Measurements from ENCODE around the gene CCDC88C. TPM values are rescaled to one million over a fixed set of nuclear protein-coding genes. Genes with fewer than 3 reads are reported as not detected.

Gene CCDC88C
- total RNA-seq, 2 donors from 2014 or later = 103 to 175 TPM

DNA sequence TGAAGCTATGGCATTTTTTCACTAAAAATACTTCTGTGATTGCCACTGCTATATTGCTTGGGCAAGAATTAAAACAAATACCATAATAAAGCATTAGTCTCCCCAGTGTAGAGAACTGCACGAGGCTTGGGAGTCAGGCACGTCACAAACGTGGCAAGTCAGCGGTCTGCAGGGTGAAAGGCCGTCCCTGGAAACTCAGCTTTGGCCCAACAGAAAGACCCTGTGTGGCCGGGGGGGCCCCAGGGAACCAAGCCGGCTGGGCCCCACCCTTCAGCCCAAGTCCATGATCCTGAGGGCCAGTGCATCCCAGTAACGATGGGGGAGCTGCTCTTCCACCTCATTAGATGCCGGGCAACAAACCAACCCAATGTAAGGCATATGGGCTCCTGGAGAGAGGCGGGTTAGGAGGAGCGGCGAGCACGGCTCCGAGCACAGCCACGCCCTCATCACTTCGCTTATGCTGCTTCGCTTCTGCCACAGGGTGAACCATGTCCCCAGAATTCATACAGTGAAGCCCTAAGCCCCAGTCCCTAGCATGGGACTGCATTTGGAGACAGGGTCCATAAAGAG, 122.3 kb downstream of the CCDC88C start:
- H3K4me1 Mint-ChIP-seq (ENCODE audit: low read depth in 2 of 2) = peaks cover 13 to 26% of the 10 kb centered on the region in 2 donors
- no peak overlapping the region for H3K4me3 Mint-ChIP-seq
- ATAC-seq = no peak
- DNase-seq (ENCODE audit: low spot score) = no peak
- no peaks in the 10 kb centered on the region for H3K27me3 Mint-ChIP-seq
- no peak overlapping the region for H3K27ac Mint-ChIP-seq
- peaks cover 17% of the 10 kb centered on the region for H3K36me3 Mint-ChIP-seq
- H3K9me3 Mint-ChIP-seq = no peaks in the 10 kb centered on the region

DNA sequence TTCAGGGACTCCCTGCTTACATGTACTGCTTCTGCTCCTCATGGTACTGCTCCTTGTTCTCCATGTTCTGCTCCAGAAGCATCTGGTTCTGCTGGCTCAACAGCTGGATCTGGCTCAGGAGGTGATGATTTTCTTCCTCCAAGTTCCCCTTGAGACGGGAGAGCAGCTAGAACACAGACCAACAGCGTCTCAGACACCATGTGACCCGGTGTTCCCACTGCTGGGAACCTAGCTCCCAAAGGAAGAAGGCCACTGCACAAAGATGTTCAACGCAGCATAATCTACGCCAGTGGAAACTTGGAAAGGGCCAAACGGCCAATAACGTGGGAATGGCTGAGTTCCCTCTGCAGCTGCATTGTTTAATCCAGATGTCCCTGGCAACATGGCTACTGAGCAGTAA, 123.5 kb downstream of the CCDC88C start:
- peaks cover 17% of the 10 kb centered on the region for H3K36me3 Mint-ChIP-seq
- H3K9me3 Mint-ChIP-seq = no peaks in the 10 kb centered on the region
- H3K4me3 Mint-ChIP-seq = no peak overlapping the region
- peaks cover 12 to 26% of the 10 kb centered on the region in 2 donors for H3K4me1 Mint-ChIP-seq (ENCODE audit: low read depth in 2 of 2)
- H3K27ac Mint-ChIP-seq = peak overlapping the region; percentile 71 to 95
- DNase-seq (ENCODE audit: low spot score) (no peak), ATAC-seq (no peak)
- no peaks in the 10 kb centered on the region for H3K27me3 Mint-ChIP-seq

DNA sequence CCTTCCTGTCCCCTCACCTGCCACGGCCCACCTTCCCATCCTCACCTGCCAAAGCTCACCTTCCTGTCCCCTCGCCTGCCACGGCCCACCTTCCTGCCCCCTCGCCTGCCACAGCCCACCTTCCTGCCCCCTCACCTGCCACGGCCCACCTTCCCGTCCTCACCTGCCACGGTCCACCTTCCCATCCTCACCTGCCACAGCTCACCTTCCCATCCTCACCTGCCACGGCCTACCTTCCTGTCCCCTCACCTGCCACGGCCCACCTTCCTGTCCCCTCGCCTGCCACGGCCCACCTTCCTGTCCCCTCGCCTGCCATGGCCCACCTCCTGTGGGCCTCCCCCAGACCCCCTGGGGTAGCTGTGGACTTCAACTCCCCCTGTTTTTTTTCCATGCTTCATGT, 124.3 kb downstream of the CCDC88C start:
- DNase-seq (ENCODE audit: low spot score) = peak; percentile 56
- ATAC-seq = no peak
- Mint-ChIP-seq H3K36me3 (peaks cover 10% of the 10 kb centered on the region), H3K4me1 (ENCODE audit: low read depth in 2 of 2) (peaks cover 12 to 23% of the 10 kb centered on the region in 2 donors), H3K4me3 (no peak overlapping the region), H3K9me3 (no peaks in the 10 kb centered on the region), H3K27ac (peak overlapping the region; percentile 71 to 95), H3K27me3 (no peaks in the 10 kb centered on the region)

DNA sequence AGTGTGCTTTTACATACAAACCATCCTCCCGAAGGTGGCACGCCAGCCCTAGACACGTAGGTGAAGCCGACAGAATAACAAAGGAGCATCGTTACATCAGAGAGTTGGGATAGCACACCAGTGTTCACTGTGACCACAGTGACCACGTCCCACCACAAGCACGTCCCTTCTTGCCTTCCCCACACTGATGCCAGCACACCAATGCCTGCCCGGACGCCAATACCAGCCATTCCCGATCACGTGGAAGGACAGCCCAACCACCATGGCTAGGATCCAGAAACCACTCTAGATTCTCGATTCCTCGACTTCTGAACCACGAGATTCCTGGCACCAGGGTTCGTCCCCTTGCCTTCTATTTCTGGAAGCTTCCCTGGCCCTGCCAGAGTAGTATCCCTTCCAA, 125.1 kb downstream of the CCDC88C start:
- DNase-seq (ENCODE audit: low spot score) = peak; percentile 59
- no peak overlapping the region for H3K4me3 Mint-ChIP-seq
- peaks cover 7% of the 10 kb centered on the region for H3K36me3 Mint-ChIP-seq
- peak overlapping the region; percentile 71 to 95 for H3K27ac Mint-ChIP-seq
- peaks cover 12 to 23% of the 10 kb centered on the region in 2 donors for H3K4me1 Mint-ChIP-seq (ENCODE audit: low read depth in 2 of 2)
- no peaks in the 10 kb centered on the region for H3K9me3 Mint-ChIP-seq
- H3K27me3 Mint-ChIP-seq = no peaks in the 10 kb centered on the region
- peak; percentile 47 to 53 for ATAC-seq

DNA sequence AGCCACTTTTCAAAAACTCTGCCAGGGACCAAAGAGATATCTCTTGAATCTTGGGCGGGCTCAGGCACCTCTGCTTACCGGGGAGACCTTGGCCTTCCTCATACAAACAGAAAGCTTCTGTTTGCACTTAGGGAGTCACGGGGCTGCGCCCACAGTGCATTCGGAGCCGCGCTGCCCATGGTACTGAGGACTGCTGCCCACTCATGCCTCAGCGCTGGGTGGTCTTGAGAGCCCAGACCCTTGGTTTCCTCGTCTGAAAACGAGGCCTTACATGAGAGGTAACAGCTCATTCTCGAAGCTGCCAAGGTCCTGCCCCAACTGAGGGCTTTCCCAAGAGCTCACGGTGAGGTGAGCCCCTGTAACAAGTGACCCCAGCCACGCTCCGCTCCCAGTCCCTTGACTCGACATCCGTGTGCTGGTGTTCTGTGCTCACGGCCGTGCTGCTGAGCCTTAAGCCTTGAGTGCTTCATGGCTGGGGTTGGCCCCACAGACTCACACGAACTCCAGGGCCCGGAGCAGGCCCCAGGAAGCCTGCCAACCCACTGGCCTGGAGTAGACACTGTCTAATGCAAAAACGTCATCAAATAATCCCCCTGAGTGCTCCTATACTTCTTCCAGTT, 125.7 kb downstream of the CCDC88C start:
- Mint-ChIP-seq H3K4me1 (ENCODE audit: low read depth in 2 of 2) (peaks cover 12 to 23% of the 10 kb centered on the region in 2 donors), H3K4me3 (no peak overlapping the region), H3K36me3 (peaks cover 6% of the 10 kb centered on the region), H3K27me3 (no peaks in the 10 kb centered on the region), H3K9me3 (no peaks in the 10 kb centered on the region), H3K27ac (peak overlapping the region; percentile 71 to 95)
- ATAC-seq = no peak
- peak; percentile 39 for DNase-seq (ENCODE audit: low spot score)

DNA sequence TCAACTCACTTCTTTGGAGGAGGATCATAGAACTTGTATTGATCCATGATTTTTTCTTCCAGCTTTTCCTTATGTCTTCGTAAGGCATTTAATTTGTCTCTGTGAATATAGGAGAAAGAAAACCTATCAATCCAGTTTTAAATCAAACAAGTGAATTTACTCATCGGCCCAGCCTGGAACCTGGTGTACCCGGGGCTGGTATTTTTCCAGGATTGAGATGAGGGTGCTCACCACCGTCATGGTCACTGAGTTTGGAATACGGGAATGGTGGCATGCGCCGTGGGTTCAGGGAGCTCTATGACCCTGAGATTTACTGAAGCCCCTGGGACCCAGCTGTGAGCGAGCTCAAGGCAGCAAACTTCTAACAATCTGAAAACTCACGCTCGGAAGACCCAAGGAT, 126.6 kb downstream of the CCDC88C start:
- ATAC-seq (no peak), DNase-seq (ENCODE audit: low spot score) (peak; percentile 39)
- H3K4me1 Mint-ChIP-seq (ENCODE audit: low read depth in 2 of 2) = peaks cover 19 to 25% of the 10 kb centered on the region in 2 donors
- no peaks in the 10 kb centered on the region for H3K9me3 Mint-ChIP-seq
- H3K27ac Mint-ChIP-seq = peak overlapping the region in 1 of 2 donors; percentile 43
- H3K36me3 Mint-ChIP-seq = peaks cover 12% of the 10 kb centered on the region
- no peaks in the 10 kb centered on the region for H3K27me3 Mint-ChIP-seq
- no peak overlapping the region for H3K4me3 Mint-ChIP-seq

DNA sequence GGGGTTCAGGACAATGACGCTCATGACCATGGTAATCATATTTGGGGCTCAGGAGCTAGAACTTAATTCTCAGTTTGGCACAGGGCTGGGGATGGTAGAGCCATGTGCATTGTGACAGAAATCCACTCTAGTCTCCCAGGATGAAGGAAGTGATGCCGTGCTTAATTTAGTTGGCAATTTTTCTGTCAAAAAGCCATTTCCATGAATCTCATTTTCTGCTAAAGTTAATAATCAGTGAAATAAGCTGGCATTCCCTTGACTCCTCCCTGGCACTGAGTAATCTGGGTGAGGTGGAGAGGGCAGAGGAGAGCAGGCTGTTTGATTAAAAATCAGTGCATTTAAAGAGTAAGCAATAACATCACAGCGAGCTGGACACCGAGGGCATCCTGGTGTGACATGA, 128.2 kb downstream of the CCDC88C start:
- Mint-ChIP-seq H3K27ac (peak overlapping the region in 1 of 2 donors; percentile 37), H3K27me3 (no peaks in the 10 kb centered on the region), H3K9me3 (no peaks in the 10 kb centered on the region), H3K36me3 (peaks cover 22% of the 10 kb centered on the region), H3K4me3 (no peak overlapping the region), H3K4me1 (ENCODE audit: low read depth in 2 of 2) (peaks cover 32 to 36% of the 10 kb centered on the region in 2 donors)
- no peak for ATAC-seq
- DNase-seq (ENCODE audit: low spot score) = no peak

DNA sequence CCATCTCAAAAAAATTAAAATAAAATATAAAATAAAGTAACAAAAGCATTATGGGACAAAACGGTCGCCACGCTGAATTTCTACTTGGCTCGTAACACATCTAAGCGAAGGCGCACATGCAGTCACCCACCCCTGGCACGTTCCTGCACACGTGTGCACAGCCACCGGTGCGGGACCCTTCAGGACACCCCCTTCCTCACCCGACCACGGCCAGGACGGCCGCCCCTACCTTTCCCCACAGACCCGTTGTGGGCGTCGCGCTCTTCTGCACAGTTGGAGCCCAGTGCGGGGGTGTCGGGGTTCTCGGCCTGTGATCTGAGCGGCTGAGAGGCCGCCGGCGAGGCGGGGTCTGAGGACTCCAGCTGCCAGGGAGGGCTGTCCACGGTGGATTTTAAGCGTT, 128.7 kb downstream of the CCDC88C start:
- DNase-seq (ENCODE audit: low spot score) (peak; percentile 40), ATAC-seq (no peak)
- Mint-ChIP-seq H3K4me1 (ENCODE audit: low read depth in 2 of 2) (peaks cover 37 to 38% of the 10 kb centered on the region in 2 donors), H3K9me3 (no peaks in the 10 kb centered on the region), H3K36me3 (peaks cover 27% of the 10 kb centered on the region), H3K4me3 (no peak overlapping the region), H3K27me3 (no peaks in the 10 kb centered on the region), H3K27ac (peak overlapping the region in 1 of 2 donors; percentile 37)

DNA sequence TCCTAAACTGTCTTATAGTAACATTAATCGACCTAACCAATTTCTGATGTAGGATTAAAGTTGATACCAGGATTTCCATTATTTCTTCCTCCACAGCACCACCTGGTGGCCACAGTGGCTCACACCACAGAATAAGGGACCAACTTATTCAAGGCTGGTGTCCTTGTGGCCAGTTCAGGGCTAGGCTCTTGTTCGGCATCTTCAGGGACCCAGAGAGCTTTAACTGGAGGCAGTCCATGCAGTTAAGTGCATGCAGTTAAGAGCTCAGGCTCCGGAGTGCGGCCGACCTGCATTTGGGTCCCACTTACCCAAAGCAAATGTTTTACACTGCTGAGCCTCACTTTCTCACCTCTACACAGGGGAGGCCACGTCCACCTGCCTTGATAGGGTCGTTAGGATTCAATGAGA, 131.1 kb downstream of the CCDC88C start:
- Mint-ChIP-seq H3K9me3 (no peaks in the 10 kb centered on the region), H3K36me3 (peaks cover 30% of the 10 kb centered on the region), H3K4me3 (no peak overlapping the region), H3K4me1 (ENCODE audit: low read depth in 2 of 2) (peaks cover 30 to 37% of the 10 kb centered on the region in 2 donors), H3K27ac (peak overlapping the region; percentile 51 to 94), H3K27me3 (no peaks in the 10 kb centered on the region)
- ATAC-seq = peak; percentile 76 to 78
- peak; percentile 79 for DNase-seq (ENCODE audit: low spot score)

DNA sequence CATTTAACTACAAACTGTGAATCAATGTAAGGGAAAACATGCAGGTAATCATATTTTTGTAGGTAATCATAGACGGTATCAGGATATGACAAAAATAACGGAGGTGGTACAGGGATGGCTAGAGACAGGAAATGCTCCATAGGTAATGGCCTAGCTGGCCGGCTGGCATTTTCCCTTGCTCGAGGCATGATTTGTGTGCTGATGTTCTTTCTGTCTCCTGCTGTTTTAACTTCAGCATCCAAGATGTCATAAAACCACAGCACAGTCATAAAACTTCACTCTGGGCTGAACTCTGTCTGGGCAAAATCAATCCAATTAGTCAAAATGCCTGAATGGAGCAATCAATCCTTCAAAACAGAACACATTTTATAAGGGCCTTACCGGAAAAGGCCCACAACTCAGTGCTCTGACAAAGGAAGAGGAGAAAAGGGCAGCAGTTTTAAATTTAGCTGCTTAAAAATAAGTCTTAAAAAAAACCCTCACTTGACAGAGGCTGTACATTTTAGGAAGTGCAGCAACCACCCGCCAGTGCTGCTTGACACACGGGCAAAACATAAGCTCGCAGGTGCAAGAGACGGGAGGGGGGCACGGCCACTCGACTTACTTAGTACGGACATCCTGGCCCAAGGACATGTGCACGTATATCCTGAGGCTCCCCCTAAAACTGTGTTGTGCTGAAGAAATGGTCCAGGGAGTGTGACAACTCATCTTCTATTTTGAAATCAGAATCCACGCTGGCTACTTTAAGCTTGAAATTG, 132.7 kb downstream of the CCDC88C start:
- Mint-ChIP-seq H3K4me1 (ENCODE audit: low read depth in 2 of 2) (peaks cover 30 to 37% of the 10 kb centered on the region in 2 donors), H3K27ac (peak overlapping the region; percentile 51 to 94), H3K27me3 (no peaks in the 10 kb centered on the region), H3K9me3 (no peaks in the 10 kb centered on the region), H3K36me3 (peaks cover 30% of the 10 kb centered on the region), H3K4me3 (no peak overlapping the region)
- peak; percentile 31 for DNase-seq (ENCODE audit: low spot score)
- no peak for ATAC-seq

DNA sequence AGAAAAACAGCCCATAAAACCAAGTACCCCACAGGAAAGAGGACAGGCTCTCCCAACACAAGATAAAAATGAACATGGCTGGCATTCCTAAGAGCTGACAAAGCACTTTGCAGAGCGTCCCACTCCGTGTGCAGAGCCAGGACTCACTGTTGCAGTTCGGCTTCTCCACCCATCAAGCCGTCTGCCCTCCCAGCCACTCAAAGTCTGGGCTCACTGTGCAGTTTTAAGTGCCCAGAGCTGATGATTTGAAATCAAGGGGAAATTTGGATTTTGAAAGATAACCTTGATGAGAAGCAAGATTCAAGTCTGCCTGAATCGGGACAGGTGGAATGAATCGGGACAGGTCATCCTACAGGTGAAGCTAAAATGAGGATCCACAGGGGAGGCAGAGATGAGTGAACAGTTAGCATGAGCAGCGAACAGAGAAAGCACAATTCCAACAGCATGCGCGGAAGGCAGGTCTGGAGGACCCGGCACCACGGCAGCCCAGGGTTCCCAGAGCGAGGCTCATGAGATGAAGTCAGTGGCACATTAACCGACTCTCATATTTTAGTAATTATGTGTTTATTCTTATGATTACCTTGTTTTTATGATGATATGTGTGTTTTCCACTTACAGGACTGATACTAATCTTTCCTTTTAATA, 133.4 kb downstream of the CCDC88C start:
- DNase-seq (ENCODE audit: low spot score) (peak; percentile 12), ATAC-seq (no peak)
- Mint-ChIP-seq H3K4me1 (ENCODE audit: low read depth in 2 of 2) (peaks cover 30 to 37% of the 10 kb centered on the region in 2 donors), H3K27me3 (no peaks in the 10 kb centered on the region), H3K9me3 (no peaks in the 10 kb centered on the region), H3K27ac (peak overlapping the region; percentile 51 to 94), H3K4me3 (no peak overlapping the region), H3K36me3 (peaks cover 30% of the 10 kb centered on the region)

DNA sequence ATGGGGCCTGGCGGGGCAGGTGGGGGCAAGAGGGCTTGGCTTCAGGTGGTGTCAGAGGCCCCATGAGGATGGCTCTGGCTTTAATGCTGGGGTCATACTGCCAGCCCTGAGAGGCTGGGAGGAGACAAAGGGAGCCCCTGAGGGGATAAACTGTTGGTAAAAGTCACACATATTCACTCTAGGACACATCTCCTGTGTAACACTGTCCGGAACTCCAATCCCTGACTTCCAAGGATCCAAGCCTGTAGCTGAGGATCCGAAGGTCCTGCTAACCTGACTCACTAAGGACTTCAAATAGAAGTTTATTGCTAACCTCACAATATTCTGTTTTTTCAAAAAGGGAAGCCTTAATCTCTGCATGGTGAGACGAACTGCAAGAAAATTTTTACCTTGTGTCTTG, 134.0 kb downstream of the CCDC88C start:
- Mint-ChIP-seq H3K27ac (peak overlapping the region; percentile 51 to 94), H3K36me3 (peaks cover 30% of the 10 kb centered on the region), H3K9me3 (no peaks in the 10 kb centered on the region), H3K27me3 (no peaks in the 10 kb centered on the region), H3K4me3 (no peak overlapping the region), H3K4me1 (ENCODE audit: low read depth in 2 of 2) (peaks cover 30 to 37% of the 10 kb centered on the region in 2 donors)
- DNase-seq (ENCODE audit: low spot score) (no peak), ATAC-seq (no peak)

DNA sequence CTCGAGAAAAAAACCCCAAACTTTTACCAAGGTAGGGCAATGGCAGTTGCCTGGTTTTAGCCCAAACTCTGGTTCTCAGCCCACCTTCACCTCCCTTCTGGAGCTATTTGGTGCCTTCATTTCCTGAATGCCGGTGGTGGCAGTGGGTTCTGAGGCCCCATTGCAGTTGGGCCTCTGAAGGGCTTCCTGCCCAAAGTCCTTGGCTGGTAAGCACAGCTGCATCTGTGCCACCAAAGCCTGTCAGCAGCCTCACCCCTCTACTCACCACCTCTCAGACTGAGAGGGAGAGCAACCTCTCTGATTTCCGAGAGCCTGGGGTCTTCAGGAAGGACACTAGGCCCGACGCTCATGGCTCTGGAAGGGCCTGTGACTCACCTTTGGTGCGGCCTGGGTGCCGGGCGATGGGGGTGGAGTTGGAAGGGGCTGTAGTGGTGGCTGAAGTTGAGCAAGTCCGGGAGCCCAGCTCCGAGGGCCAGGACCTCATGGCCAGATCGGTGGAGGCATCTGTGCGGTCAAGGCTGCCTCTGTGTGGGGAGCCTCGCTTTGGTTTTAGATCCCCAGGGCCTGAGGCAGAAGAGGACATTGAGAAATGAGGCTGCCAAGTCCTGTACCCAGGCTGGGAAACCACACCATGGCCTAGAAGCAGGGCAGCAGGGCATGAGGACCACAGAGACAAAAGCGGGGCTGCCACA, 134.5 kb downstream of the CCDC88C start:
- no peak overlapping the region for H3K4me3 Mint-ChIP-seq

More for the DNA sequence above, 134.5 kb downstream of the CCDC88C start:
- Mint-ChIP-seq H3K36me3 (peaks cover 30% of the 10 kb centered on the region), H3K4me1 (ENCODE audit: low read depth in 2 of 2) (peaks cover 30 to 37% of the 10 kb centered on the region in 2 donors), H3K27ac (peak overlapping the region; percentile 51 to 94), H3K27me3 (no peaks in the 10 kb centered on the region), H3K9me3 (no peaks in the 10 kb centered on the region)
- peak; percentile 62 to 82 for ATAC-seq
- peak; percentile 61 for DNase-seq (ENCODE audit: low spot score)

Data from natural killer cell treated with Interleukin-12 subunit alpha and Interleukin-12 subunit beta and Interleukin-15 and Interleukin-18, amount 100 ng/mL, for 72 hours (primary cell).